CD14-positive monocyte (primary cell): ENCODE results near the gene C3orf52. TPM values are rescaled to one million over a fixed set of nuclear protein-coding genes. Genes with fewer than 3 reads are reported as not detected.

ENCODE experiments used
- DNase-seq, 3 donors: peaks; one replicate each; pipeline ENCODE4 v3.0.0-alpha.2; 2011 to 2022
- H2AFZ ChIP-seq: 2 replicates; pipeline ENCODE4 v1.6.0; 2012; ENCODE audit warnings: mild to moderate bottlenecking, low read depth, low read length, inconsistent platforms; ENCODE audit not compliant: insufficient read depth, poor library complexity, severe bottlenecking
- H3K27ac ChIP-seq, 2 donors: 1 replicate in 1 of 2; 2 replicates in 1 of 2; pipeline ENCODE4 v1.5.1; 2012 to 2013; ENCODE audit warnings: low read length in 2 of 2, control low read depth in 1 of 2, inconsistent platforms in 1 of 2, low read depth in 1 of 2, mild to moderate bottlenecking in 1 of 2
- H3K27me3 ChIP-seq, 2 donors: one replicate each; pipeline versions ENCODE4 v1.6.0 to v1.6.1; 2011 to 2013; ENCODE audit warnings: low read length in 2 of 2; ENCODE audit not compliant: control insufficient read depth in 2 of 2, insufficient read depth in 2 of 2
- H3K36me3 ChIP-seq, 2 donors: replicated peaks in 1 of 2; 1 replicate in 1 of 2; 2 replicates in 1 of 2; pipeline versions ENCODE4 v1.5.1 to v1.6.1; 2012 to 2013; ENCODE audit warnings: low read length in 2 of 2, control low read depth in 1 of 2, inconsistent platforms in 1 of 2, mild to moderate bottlenecking in 1 of 2; ENCODE audit not compliant: insufficient read depth in 2 of 2, control insufficient read depth in 1 of 2
- H3K4me1 ChIP-seq, 2 donors: 1 replicate in 1 of 2; 2 replicates in 1 of 2; pipeline versions ENCODE4 v1.5.1 to v1.6.1; 2012 to 2013; ENCODE audit warnings: low read length in 2 of 2, control low read depth in 1 of 2, inconsistent platforms in 1 of 2, mild to moderate bottlenecking in 1 of 2, moderate library complexity in 1 of 2; ENCODE audit not compliant: insufficient read depth in 2 of 2, control insufficient read depth in 1 of 2
- H3K4me2 ChIP-seq: replicated peaks from 2 replicates; pipeline ENCODE3; 2012; ENCODE audit warnings: low read length, moderate library complexity, mild to moderate bottlenecking; ENCODE audit not compliant: poor library complexity, severe bottlenecking; ENCODE audit errors: extremely low read depth
- H3K4me3 ChIP-seq, 3 experiments: fragments of 200-600 bp in 1 of 3; sonication (generic) in 1 of 3; replicated peaks in 1 of 3; 1 replicate in 2 of 3; 2 replicates in 1 of 3; pipeline ENCODE4 v1.5.1; 2011 to 2013; ENCODE audit warnings: low read length in 3 of 3, mild to moderate bottlenecking in 3 of 3, control low read depth in 2 of 3, low read depth in 2 of 3, inconsistent platforms in 1 of 3, moderate library complexity in 1 of 3
- H3K79me2 ChIP-seq: 2 replicates; pipeline ENCODE4 v1.6.0; 2012; ENCODE audit warnings: mild to moderate bottlenecking, control low read depth, inconsistent platforms, low read length, moderate library complexity; ENCODE audit not compliant: insufficient read depth
- H3K9ac ChIP-seq: 2 replicates; pipeline ENCODE4 v1.6.0; 2017; ENCODE audit warnings: low read length, mild to moderate bottlenecking; ENCODE audit not compliant: insufficient read depth, poor library complexity, severe bottlenecking
- H3K9me3 ChIP-seq, 2 donors: replicated peaks in 1 of 2; 1 replicate in 1 of 2; 2 replicates in 1 of 2; pipeline versions ENCODE4 v1.5.1 to v1.6.1; 2012 to 2013; ENCODE audit warnings: low read length in 2 of 2, control low read depth in 1 of 2; ENCODE audit not compliant: control insufficient read depth in 1 of 2, insufficient read depth in 1 of 2
- H4K20me1 ChIP-seq: 2 replicates; pipeline ENCODE4 v1.6.0; 2012; ENCODE audit warnings: mild to moderate bottlenecking, low read length, control low read depth, moderate library complexity; ENCODE audit not compliant: insufficient read depth
- H3K27ac Mint-ChIP-seq, 7 donors: one replicate each; pipeline ENCODE4 v1.8.0; 2020; ENCODE audit warnings: mild to moderate bottlenecking in 7 of 7, mixed read lengths in 7 of 7, moderate library complexity in 6 of 7, inconsistent platforms in 2 of 7
- H3K27me3 Mint-ChIP-seq, 3 donors: one replicate each; pipeline ENCODE4 v1.8.0; 2021 to 2022; ENCODE audit warnings: low read depth in 3 of 3, mild to moderate bottlenecking in 3 of 3, mixed read lengths in 3 of 3, moderate library complexity in 3 of 3, inconsistent platforms in 1 of 3
- H3K36me3 Mint-ChIP-seq, 2 donors: one replicate each; pipeline ENCODE4 v1.8.0; 2020; ENCODE audit warnings: mixed read lengths in 2 of 2, inconsistent platforms in 1 of 2, mild to moderate bottlenecking in 1 of 2
- H3K4me1 Mint-ChIP-seq: one replicate; pipeline ENCODE4 v1.8.0; 2020; ENCODE audit warnings: mild to moderate bottlenecking, mixed read lengths
- H3K4me3 Mint-ChIP-seq, 2 donors: one replicate each; pipeline ENCODE4 v1.8.0; 2020; ENCODE audit warnings: mild to moderate bottlenecking in 2 of 2, mixed read lengths in 2 of 2, moderate library complexity in 1 of 2
- H3K9me3 Mint-ChIP-seq, 7 donors: one replicate each; pipeline ENCODE4 v1.8.0; 2020 to 2022; ENCODE audit warnings: mixed read lengths in 7 of 7, mild to moderate bottlenecking in 6 of 7, moderate library complexity in 6 of 7, inconsistent platforms in 2 of 7
- CTCF ChIP-seq: fragments of 200-600 bp; IDR thresholded peaks from one replicate; pipeline ENCODE4 v1.8.0; 2022; ENCODE audit warnings: antibody characterized with exemption, mild to moderate bottlenecking
- WGBS: methylation state at CpG from one replicate; pipeline ENCODE4 v1.1.5; 2013; ENCODE audit warnings: missing lambda C conversion rate; ENCODE audit not compliant: insufficient coverage; 5-methylcytosine and 5-hydroxymethylcytosine counted together
- intact Hi-C, 2 donors: fragments of 100-400 bp; cut with micrococcal nuclease; formaldehyde crosslinking; loops; one replicate each; pipeline versions ENCODE4 v1.15.0 to v1.15.1; 2023
- polyA plus RNA-seq, 3 donors: library from polyadenylated mRNA; depleted of rRNA in 1 of 3; unstranded in 2 of 3; stranded (reverse) in 1 of 3; fragments of 300-500 nt in 2 of 3; fragments of >200 nt in 1 of 3; fragmentation: Illumina TruSeq in 2 of 3; gene quantifications; 1 replicate in 2 of 3; 2 replicates in 1 of 3; pipeline ENCODE4 v1.2.3, GENCODE V29; 2012 to 2021
- small RNA-seq: library from RNA; depleted of rRNA; stranded (forward); fragments of <200 nt; gene quantifications from one replicate; pipeline ENCODE3, GENCODE V24; 2012; ENCODE audit warnings: low read depth; ENCODE audit not compliant: insufficient read length

Gene C3orf52
- polyA plus RNA-seq, 3 donors = not detected

DNA sequence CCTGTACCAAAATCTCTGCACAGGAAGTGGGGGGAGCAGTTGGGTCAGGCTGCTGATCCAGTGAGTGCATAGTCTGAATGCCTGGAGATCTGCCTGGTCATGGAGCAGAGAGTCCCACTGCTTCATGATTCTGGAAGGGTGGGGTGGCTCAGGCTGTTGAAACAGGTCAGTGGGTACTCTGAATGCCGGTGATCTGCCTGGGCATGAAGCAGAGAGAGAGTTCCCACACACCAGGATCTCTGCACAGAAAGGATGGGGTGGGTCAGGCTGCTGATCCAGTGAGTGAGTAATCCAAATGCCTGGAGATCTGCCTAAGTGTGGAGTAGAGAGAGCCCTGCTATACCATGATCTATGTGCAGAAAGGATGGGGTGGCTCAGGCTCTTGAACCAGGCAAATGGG lies 62.9 kb downstream of the C3orf52 start:
- Mint-ChIP-seq H3K9me3 (peaks cover 16 to 39% (median 31%) of the 10 kb centered on the region in 7 donors), H3K27ac (no peak overlapping the region), H3K4me1 (no peaks in the 10 kb centered on the region), H3K4me3 (no peak overlapping the region), H3K27me3 (peaks cover 0 to 1% (median 0%) of the 10 kb centered on the region in 3 donors), H3K36me3 (no peaks in the 10 kb centered on the region)
- Histone ChIP-seq H3K9ac (no peak overlapping the region), H3K4me1 (no peaks in the 10 kb centered on the region), H3K27me3 (no peaks in the 10 kb centered on the region), H3K27ac (no peak overlapping the region), H3K4me3 (no peak overlapping the region), H3K9me3 (peaks cover 19 to 23% of the 10 kb centered on the region in 2 donors), H2AFZ (no peak overlapping the region), H3K4me2 (no peak overlapping the region), H3K36me3 (no peaks in the 10 kb centered on the region), H3K79me2 (no peaks in the 10 kb centered on the region), H4K20me1 (no peaks in the 10 kb centered on the region)
- DNase-seq = no peak
- WGBS = no CpG with 5 or more reads among the region's 1 CpG
- no peak for TF ChIP-seq CTCF
- intact Hi-C loops = no loop called here

DNA sequence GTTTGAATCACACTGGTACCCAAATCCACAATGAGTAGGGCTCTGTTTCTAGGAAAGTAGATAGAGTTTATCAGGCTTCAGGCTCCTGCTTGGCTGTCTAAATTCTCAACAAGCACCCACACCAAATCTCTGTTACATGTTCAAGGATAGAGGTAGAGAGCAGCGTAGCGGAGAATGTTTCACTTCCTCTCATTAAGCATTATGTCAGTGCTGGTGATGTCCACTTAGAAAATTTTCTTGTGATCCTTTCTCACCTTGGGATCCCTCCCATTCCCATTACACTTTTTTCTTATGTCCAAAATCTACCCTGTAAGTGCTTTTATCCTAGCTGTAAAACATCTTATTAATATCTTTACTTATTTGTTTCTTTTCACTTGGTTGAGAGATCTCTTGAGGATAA lies 81.6 kb downstream of the C3orf52 start:
- Histone ChIP-seq H3K4me2 (no peak overlapping the region), H3K9ac (no peak overlapping the region), H4K20me1 (no peaks in the 10 kb centered on the region), H3K36me3 (no peaks in the 10 kb centered on the region), H2AFZ (no peak overlapping the region), H3K79me2 (no peaks in the 10 kb centered on the region), H3K4me1 (no peaks in the 10 kb centered on the region), H3K27ac (no peak overlapping the region), H3K27me3 (no peaks in the 10 kb centered on the region), H3K9me3 (peaks cover 0 to 8% of the 10 kb centered on the region in 2 donors), H3K4me3 (no peak overlapping the region)
- no peak for DNase-seq
- peaks cover 0 to 2% (median 0%) of the 10 kb centered on the region in 3 donors for H3K27me3 Mint-ChIP-seq
- no peaks in the 10 kb centered on the region for H3K36me3 Mint-ChIP-seq
- intact Hi-C loops = no loop called here
- H3K27ac Mint-ChIP-seq = no peak overlapping the region
- no CpG with 5 or more reads among the region's 2 CpGs for WGBS
- H3K4me3 Mint-ChIP-seq = no peak overlapping the region
- TF ChIP-seq CTCF = no peak
- H3K4me1 Mint-ChIP-seq = no peaks in the 10 kb centered on the region
- H3K9me3 Mint-ChIP-seq = peaks cover 3 to 18% (median 12%) of the 10 kb centered on the region in 7 donors

Small RNA genes within 50 kb of the gene (small RNA-seq; reads per million reads assigned to genes)
- gene MIR567 = not detected

Other genes with a start within 250 kb of the C3orf52 start
- under 1 TPM in 1 of 3 donors, not detected in 2; 0.08 TPM for gene PHLDB2, start 227.1 kb upstream of the C3orf52 start, polyA plus RNA-seq
- gene ABHD10, start 107.4 kb upstream of the C3orf52 start, polyA plus RNA-seq = 10 to 100 TPM; 15.2 to 22.3 (median 17.0) TPM
- not detected for gene TAGLN3, start 87.5 kb upstream of the C3orf52 start, polyA plus RNA-seq
- not detected for gene TMPRSS7, start 51.7 kb upstream of the C3orf52 start, polyA plus RNA-seq
- under 1 TPM in 2 of 3 donors, not detected in 1; 0.10 to 0.16 TPM for gene GCSAM, start 46.9 kb downstream of the C3orf52 start, polyA plus RNA-seq
- not detected for gene SLC9C1, start 207.8 kb downstream of the C3orf52 start, polyA plus RNA-seq
- under 1 TPM in 2 of 3 donors, not detected in 1; 0.12 to 0.13 TPM for gene CD200, start 246.8 kb downstream of the C3orf52 start, polyA plus RNA-seq